PC-3 (cell line): Measurements from ENCODE around the gene TMOD4.

Experiments used
- CTCF ChIP-seq: fragments of 300-600 bp; sonication (generic); conservative IDR thresholded peaks from 2 replicates; pipeline ENCODE4 v1.5.1; 2017; ENCODE audit warnings: antibody characterized with exemption, low read depth, mild to moderate bottlenecking, low read length
- EZH2phosphoT487 ChIP-seq: fragments of 300-600 bp; sonication (generic); IDR thresholded peaks from 2 replicates; pipeline ENCODE4 v1.6.1; 2018; ENCODE audit warnings: mild to moderate bottlenecking, antibody characterized with exemption, low read length, borderline replicate concordance

- no peak for TF ChIP-seq CTCF
- no peak for TF ChIP-seq EZH2phosphoT487
Measured at GRCh38 chr1:151164732-151165280, 11.0 kb downstream of the TMOD4 start.
